ENCODE results near the gene GMNN.

GMNN gene

DNA sequence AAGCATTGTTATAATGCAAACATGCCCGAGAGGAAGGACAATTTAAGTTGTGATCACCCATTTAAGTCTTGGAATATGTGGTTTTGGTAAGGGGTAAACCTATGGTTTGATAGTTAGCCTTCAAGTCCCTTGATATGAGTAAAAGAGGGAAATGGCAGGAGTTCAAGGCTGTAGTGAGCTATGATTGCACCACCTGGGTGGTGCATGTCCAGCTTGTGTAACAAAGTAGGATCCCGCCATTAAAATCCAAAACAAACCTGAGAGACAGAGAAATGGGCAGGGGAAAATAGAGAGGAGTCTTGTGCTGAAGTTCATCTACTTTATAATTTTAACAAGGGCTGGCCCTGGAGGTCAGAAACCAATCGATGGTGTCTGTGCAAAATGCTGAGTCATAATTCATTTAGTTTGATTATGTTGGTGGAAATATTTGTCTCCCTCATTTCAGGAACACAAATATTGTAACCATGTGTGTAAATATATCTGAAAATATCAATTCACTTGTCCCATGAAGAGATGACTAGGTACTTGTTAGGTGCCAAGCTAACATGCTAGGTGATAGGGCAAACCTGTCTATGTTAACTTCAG, 47.2 kb downstream of the GMNN start:
- Histone ChIP-seq H3K4me1 (ENCODE audit: control insufficient read depth, low read depth, low read length) (no peaks in the 10 kb centered on the region), H3K18ac (ENCODE audit: low read length) (no peak overlapping the region), H3K23ac (ENCODE audit: low read length) (no peak overlapping the region), H4K8ac (ENCODE audit: low read depth, low read length) (no peak overlapping the region), H3K4ac (ENCODE audit: low read depth, low read length) (no peak overlapping the region), H2BK15ac (replicated peaks; ENCODE audit: low read depth) (no peak overlapping the region), H3K4me3 (ENCODE audit: low read length) (no peak overlapping the region), H3K36me3 (ENCODE audit: control insufficient read depth, insufficient read depth, low read length) (no peaks in the 10 kb centered on the region), H3K9ac (ENCODE audit: low read length) (no peak overlapping the region), H2BK120ac (ENCODE audit: low read depth, low read length) (no peak overlapping the region), H3K56ac (ENCODE audit: low read length) (no peak overlapping the region), H3K27ac (ENCODE audit: low read depth, low read length) (no peak overlapping the region), H2BK5ac (ENCODE audit: low read length) (no peak overlapping the region), H3K4me2 (ENCODE audit: low read length) (no peak overlapping the region), H3K79me1 (ENCODE audit: low read length) (no peaks in the 10 kb centered on the region), H4K5ac (ENCODE audit: low read length) (no peak overlapping the region), H3K27me3 (ENCODE audit: insufficient read depth, low read length, poor library complexity) (no peaks in the 10 kb centered on the region), H3K79me2 (ENCODE audit: control insufficient read depth, insufficient read depth, low read length) (no peaks in the 10 kb centered on the region), H2AK5ac (ENCODE audit: low read length) (no peak overlapping the region)
- DNase-seq = no peak
- no CpG with 5 or more reads among the region's 3 CpGs for WGBS (ENCODE audit: extremely low coverage, insufficient coverage, low lambda C conversion rate)

DNA sequence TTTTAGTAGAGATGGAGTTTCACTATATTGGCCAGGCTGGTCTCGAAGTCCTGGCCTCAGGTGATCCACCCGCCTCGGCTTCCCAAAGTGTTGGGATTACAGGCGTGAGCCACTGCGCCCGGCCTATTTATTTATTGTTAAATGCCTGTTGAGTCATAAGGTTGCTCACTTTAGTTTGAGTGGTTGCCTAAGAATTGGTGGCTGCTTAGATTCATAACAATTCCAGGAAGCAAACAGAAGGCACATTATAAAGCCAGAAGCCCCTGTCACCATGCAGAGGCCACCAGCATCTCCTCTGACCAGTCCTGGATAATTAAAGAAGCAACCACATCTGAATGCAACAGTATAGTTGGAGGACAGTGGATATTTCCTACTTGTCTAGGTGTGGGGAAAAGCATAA, 48.0 kb downstream of the GMNN start:
- Histone ChIP-seq H3K36me3 (ENCODE audit: control insufficient read depth, insufficient read depth, low read length) (no peaks in the 10 kb centered on the region), H2BK5ac (ENCODE audit: low read length) (no peak overlapping the region), H4K5ac (ENCODE audit: low read length) (no peak overlapping the region), H3K56ac (ENCODE audit: low read length) (no peak overlapping the region), H3K27ac (ENCODE audit: low read depth, low read length) (no peak overlapping the region), H4K8ac (ENCODE audit: low read depth, low read length) (no peak overlapping the region), H3K4me1 (ENCODE audit: control insufficient read depth, low read depth, low read length) (no peaks in the 10 kb centered on the region), H2BK120ac (ENCODE audit: low read depth, low read length) (no peak overlapping the region), H3K27me3 (ENCODE audit: insufficient read depth, low read length, poor library complexity) (no peaks in the 10 kb centered on the region), H3K4ac (ENCODE audit: low read depth, low read length) (no peak overlapping the region), H3K18ac (ENCODE audit: low read length) (no peak overlapping the region), H3K9ac (ENCODE audit: low read length) (no peak overlapping the region), H3K4me2 (ENCODE audit: low read length) (no peak overlapping the region), H3K23ac (ENCODE audit: low read length) (no peak overlapping the region), H3K4me3 (ENCODE audit: low read length) (no peak overlapping the region), H2BK15ac (replicated peaks; ENCODE audit: low read depth) (no peak overlapping the region), H3K79me1 (ENCODE audit: low read length) (no peaks in the 10 kb centered on the region), H2AK5ac (ENCODE audit: low read length) (no peak overlapping the region), H3K79me2 (ENCODE audit: control insufficient read depth, insufficient read depth, low read length) (no peaks in the 10 kb centered on the region)
- no CpG with 5 or more reads among the region's 6 CpGs for WGBS (ENCODE audit: extremely low coverage, insufficient coverage, low lambda C conversion rate)
- no peak for DNase-seq

DNA sequence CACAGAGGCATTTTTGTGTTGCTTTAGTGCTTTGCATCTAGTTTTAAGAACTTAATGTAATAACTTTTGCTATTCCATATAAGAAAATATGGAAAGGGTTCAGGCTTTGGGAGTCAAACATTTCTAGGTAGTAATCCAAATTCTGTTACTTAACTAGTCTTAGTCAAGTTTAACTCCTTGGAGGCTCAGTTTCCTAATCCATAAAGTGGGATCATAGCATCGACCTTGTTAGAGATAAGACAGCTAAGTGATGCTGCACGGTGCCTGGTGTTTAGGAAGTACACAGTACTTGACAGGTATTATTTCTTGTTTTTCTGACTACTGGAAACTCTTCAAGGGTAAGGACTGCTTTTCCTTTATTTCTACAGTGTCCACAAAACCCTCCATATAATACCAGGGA, 48.4 kb downstream of the GMNN start:
- no peaks in the 10 kb centered on the region for H3K36me3 ChIP-seq (ENCODE audit: control insufficient read depth, insufficient read depth, low read length)
- H3K18ac ChIP-seq (ENCODE audit: low read length) = no peak overlapping the region
- no peaks in the 10 kb centered on the region for H3K79me2 ChIP-seq (ENCODE audit: control insufficient read depth, insufficient read depth, low read length)
- no CpG with 5 or more reads among the region's 2 CpGs for WGBS (ENCODE audit: extremely low coverage, insufficient coverage, low lambda C conversion rate)
- no peak overlapping the region for H3K4me3 ChIP-seq (ENCODE audit: low read length)
- no peak overlapping the region for H3K4ac ChIP-seq (ENCODE audit: low read depth, low read length)
- DNase-seq = no peak
- H2BK5ac ChIP-seq (ENCODE audit: low read length) = no peak overlapping the region
- H3K27me3 ChIP-seq (ENCODE audit: insufficient read depth, low read length, poor library complexity) = no peaks in the 10 kb centered on the region
- H3K4me1 ChIP-seq (ENCODE audit: control insufficient read depth, low read depth, low read length) = no peaks in the 10 kb centered on the region
- no peak overlapping the region for H4K8ac ChIP-seq (ENCODE audit: low read depth, low read length)
- no peak overlapping the region for H4K5ac ChIP-seq (ENCODE audit: low read length)
- H2AK5ac ChIP-seq (ENCODE audit: low read length) = no peak overlapping the region
- H3K4me2 ChIP-seq (ENCODE audit: low read length) = no peak overlapping the region
- H3K27ac ChIP-seq (ENCODE audit: low read depth, low read length) = no peak overlapping the region
- H3K23ac ChIP-seq (ENCODE audit: low read length) = no peak overlapping the region
- H3K79me1 ChIP-seq (ENCODE audit: low read length) = no peaks in the 10 kb centered on the region
- no peak overlapping the region for H2BK120ac ChIP-seq (ENCODE audit: low read depth, low read length)
- no peak overlapping the region for H3K56ac ChIP-seq (ENCODE audit: low read length)
- H2BK15ac ChIP-seq (replicated peaks; ENCODE audit: low read depth) = no peak overlapping the region
- H3K9ac ChIP-seq (ENCODE audit: low read length) = no peak overlapping the region

DNA sequence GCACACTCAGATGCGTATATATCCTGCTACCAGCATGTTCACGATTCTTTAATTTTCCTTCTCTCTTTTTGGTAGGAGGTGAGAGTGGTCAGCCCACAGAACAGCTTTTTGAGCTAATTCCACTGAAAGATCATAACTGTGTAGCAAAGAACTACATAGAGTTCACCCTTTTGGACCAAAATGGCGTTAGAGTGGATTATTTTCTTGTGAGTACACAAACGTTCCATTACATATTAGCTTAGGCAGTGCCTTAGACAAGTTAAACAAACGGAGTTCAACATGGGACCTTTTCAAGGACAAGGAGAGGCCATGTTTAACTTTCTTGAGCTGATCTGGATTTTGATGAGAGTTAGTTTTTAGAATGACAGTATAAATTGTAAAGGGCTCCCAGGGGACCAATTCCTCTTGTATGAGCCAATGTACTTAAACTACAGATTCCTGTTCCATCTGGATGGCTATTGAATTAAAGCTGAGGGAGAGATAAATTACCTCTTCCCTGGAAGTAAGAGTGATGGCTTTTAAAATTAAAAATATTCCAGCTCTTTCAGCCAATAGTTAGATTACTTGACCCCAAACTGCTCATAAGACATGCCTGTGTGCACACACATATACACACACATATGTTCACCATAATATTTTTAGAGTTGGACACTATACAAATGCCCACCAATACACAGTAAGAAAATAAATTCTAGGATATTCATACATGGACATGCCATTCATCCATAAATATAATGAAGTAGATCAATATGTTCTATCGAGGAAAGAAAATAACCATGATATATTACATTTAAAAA, 49.6 kb downstream of the GMNN start:
- Histone ChIP-seq H3K4me3 (ENCODE audit: low read length) (no peak overlapping the region), H3K27ac (ENCODE audit: low read depth, low read length) (no peak overlapping the region), H3K27me3 (ENCODE audit: insufficient read depth, low read length, poor library complexity) (no peaks in the 10 kb centered on the region), H3K4me2 (ENCODE audit: low read length) (no peak overlapping the region), H2BK15ac (replicated peaks; ENCODE audit: low read depth) (no peak overlapping the region), H3K4me1 (ENCODE audit: control insufficient read depth, low read depth, low read length) (no peaks in the 10 kb centered on the region), H2BK5ac (ENCODE audit: low read length) (no peak overlapping the region), H3K18ac (ENCODE audit: low read length) (no peak overlapping the region), H3K4ac (ENCODE audit: low read depth, low read length) (no peak overlapping the region), H3K9ac (ENCODE audit: low read length) (no peak overlapping the region), H3K79me1 (ENCODE audit: low read length) (no peaks in the 10 kb centered on the region), H4K8ac (ENCODE audit: low read depth, low read length) (no peak overlapping the region), H3K56ac (ENCODE audit: low read length) (no peak overlapping the region), H3K36me3 (ENCODE audit: control insufficient read depth, insufficient read depth, low read length) (no peaks in the 10 kb centered on the region), H2BK120ac (ENCODE audit: low read depth, low read length) (no peak overlapping the region), H3K23ac (ENCODE audit: low read length) (no peak overlapping the region), H3K79me2 (ENCODE audit: control insufficient read depth, insufficient read depth, low read length) (no peaks in the 10 kb centered on the region), H4K5ac (ENCODE audit: low read length) (no peak overlapping the region), H2AK5ac (ENCODE audit: low read length) (no peak overlapping the region)
- no peak for DNase-seq
- WGBS (ENCODE audit: extremely low coverage, insufficient coverage, low lambda C conversion rate) = no CpG with 5 or more reads among the region's 6 CpGs

DNA sequence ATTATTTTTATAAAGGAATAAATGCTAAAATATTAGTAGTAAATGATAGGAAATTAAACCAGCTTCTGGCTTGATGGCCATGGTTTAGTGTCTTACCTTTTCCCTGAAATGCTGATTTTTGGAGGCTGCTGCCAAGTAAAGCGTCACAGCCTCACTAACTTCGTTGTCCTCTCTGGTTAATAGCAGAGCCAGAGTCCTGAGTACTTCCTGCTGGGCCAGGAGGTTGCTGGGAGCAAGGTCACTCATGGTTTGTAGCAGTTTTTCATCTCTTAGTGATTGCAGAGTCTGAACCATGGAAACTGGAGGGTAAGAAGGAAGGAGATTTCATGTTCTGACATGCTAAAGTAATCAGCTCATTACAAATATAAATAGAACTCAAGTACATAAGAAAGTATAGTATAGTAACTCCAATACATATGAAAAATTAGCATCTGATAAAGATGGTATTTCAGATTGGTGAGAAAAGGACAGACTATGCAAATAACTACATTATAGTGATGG, 50.4 kb downstream of the GMNN start:
- no peak overlapping the region for H2AK5ac ChIP-seq (ENCODE audit: low read length)
- no CpG with 5 or more reads among the region's 2 CpGs for WGBS (ENCODE audit: extremely low coverage, insufficient coverage, low lambda C conversion rate)

More for the DNA sequence above, 50.4 kb downstream of the GMNN start:
- H4K5ac ChIP-seq (ENCODE audit: low read length) = no peak overlapping the region
- no peak overlapping the region for H3K4me2 ChIP-seq (ENCODE audit: low read length)
- no peaks in the 10 kb centered on the region for H3K79me1 ChIP-seq (ENCODE audit: low read length)
- H3K36me3 ChIP-seq (ENCODE audit: control insufficient read depth, insufficient read depth, low read length) = no peaks in the 10 kb centered on the region
- no peaks in the 10 kb centered on the region for H3K27me3 ChIP-seq (ENCODE audit: insufficient read depth, low read length, poor library complexity)
- H3K9ac ChIP-seq (ENCODE audit: low read length) = no peak overlapping the region
- no peak for DNase-seq
- H3K23ac ChIP-seq (ENCODE audit: low read length) = no peak overlapping the region
- no peak overlapping the region for H3K56ac ChIP-seq (ENCODE audit: low read length)
- no peak overlapping the region for H3K18ac ChIP-seq (ENCODE audit: low read length)
- no peak overlapping the region for H3K4me3 ChIP-seq (ENCODE audit: low read length)
- no peak overlapping the region for H2BK15ac ChIP-seq (replicated peaks; ENCODE audit: low read depth)
- H2BK5ac ChIP-seq (ENCODE audit: low read length) = no peak overlapping the region
- no peak overlapping the region for H3K27ac ChIP-seq (ENCODE audit: low read depth, low read length)
- H3K79me2 ChIP-seq (ENCODE audit: control insufficient read depth, insufficient read depth, low read length) = no peaks in the 10 kb centered on the region
- no peaks in the 10 kb centered on the region for H3K4me1 ChIP-seq (ENCODE audit: control insufficient read depth, low read depth, low read length)
- H2BK120ac ChIP-seq (ENCODE audit: low read depth, low read length) = no peak overlapping the region
- H4K8ac ChIP-seq (ENCODE audit: low read depth, low read length) = no peak overlapping the region
- H3K4ac ChIP-seq (ENCODE audit: low read depth, low read length) = no peak overlapping the region

All from mesendoderm (in vitro differentiated cells).